Myocyte (in vitro differentiated cells): ENCODE data around the gene ZSCAN4. TPM values are rescaled to one million over a fixed set of nuclear protein-coding genes. Genes with fewer than 3 reads are reported as not detected.

Experiments used
- DNase-seq: peaks from one replicate; pipeline ENCODE4 v3.0.0-alpha.2; 2012; ENCODE audit warnings: low read depth
- total RNA-seq: library from RNA; depleted of rRNA; stranded (reverse); fragments of >200 nt; gene quantifications from 2 replicates; pipeline ENCODE4 v1.2.3, GENCODE V29; 2014

The ZSCAN4 gene
- total RNA-seq, 1 donor from 2014 or later = 0.67 TPM

- DNase-seq = peak; percentile 78
Measured at GRCh38 chr19:57675881-57676280, 7.1 kb downstream of the ZSCAN4 start.

GRCh38 chr19:57682226-57682766, 13.6 kb downstream of the ZSCAN4 start:
- DNase-seq = no peak

- no peak for DNase-seq
Measured at GRCh38 chr19:57686727-57687126, 18.0 kb downstream of the ZSCAN4 start.

GRCh38 chr19:57687363-57688010, 18.8 kb downstream of the ZSCAN4 start:
- DNase-seq = no peak

- DNase-seq = no peak
Measured at GRCh38 chr19:57688011-57688763, 19.5 kb downstream of the ZSCAN4 start.

GRCh38 chr19:57689750-57690149, 21.0 kb downstream of the ZSCAN4 start:
- DNase-seq = no peak

GRCh38 chr19:57701625-57702024, 32.9 kb downstream of the ZSCAN4 start:
- DNase-seq = no peak

- DNase-seq = no peak
Measured at GRCh38 chr19:57706346-57706745, 37.6 kb downstream of the ZSCAN4 start.

- peak; percentile 55 for DNase-seq
Measured at GRCh38 chr19:57708641-57709361, 40.1 kb downstream of the ZSCAN4 start, which contains the start of gene ZNF154. ZNF154 (minus strand) TSS chr19:57709204; CDS start chr19:57708971, 233 bp downstream.

GRCh38 chr19:57709616-57710015, 40.9 kb downstream of the ZSCAN4 start:
- DNase-seq = no peak

GRCh38 chr19:57712222-57712621, 43.5 kb downstream of the ZSCAN4 start:
- no peak for DNase-seq

- no peak for DNase-seq
Measured at GRCh38 chr19:57719424-57719823, 50.7 kb downstream of the ZSCAN4 start.

- no peak for DNase-seq
Measured at GRCh38 chr19:57719901-57720519, 51.3 kb downstream of the ZSCAN4 start.

- no peak for DNase-seq
Measured at GRCh38 chr19:57720878-57721277, 52.1 kb downstream of the ZSCAN4 start.

Other genes starting within 250 kb of the ZSCAN4 start
- 3.4 and 5.4 TPM in 2 replicates for gene ZNF749, start 233.6 kb upstream of the ZSCAN4 start, total RNA-seq
- 0.36 and 1.0 TPM in 2 replicates for gene VN1R1, start 211.8 kb upstream of the ZSCAN4 start, total RNA-seq
- gene ZNF772, start 191.4 kb upstream of the ZSCAN4 start, total RNA-seq = 22.8 and 33.6 TPM in 2 replicates
- gene ZNF419, start 181.2 kb upstream of the ZSCAN4 start, total RNA-seq = 12.3 and 14.0 TPM in 2 replicates
- gene ZNF773, start 169.0 kb upstream of the ZSCAN4 start, total RNA-seq = 16.2 and 17.8 TPM in 2 replicates
- gene ZNF549, start 141.6 kb upstream of the ZSCAN4 start, total RNA-seq = 4.8 and 5.8 TPM in 2 replicates
- gene ZNF550, start 109.1 kb upstream of the ZSCAN4 start, total RNA-seq = 9.9 and 10.7 TPM in 2 replicates
- gene ZNF416, start 90.0 kb upstream of the ZSCAN4 start, total RNA-seq = 5.0 and 7.0 TPM in 2 replicates
- 1.8 and 3.9 TPM in 2 replicates for gene ZIK1, start 84.8 kb upstream of the ZSCAN4 start, total RNA-seq
- 6.1 and 9.0 TPM in 2 replicates for gene ZNF530, start 69.0 kb upstream of the ZSCAN4 start, total RNA-seq
- gene ZNF134, start 54.7 kb upstream of the ZSCAN4 start, total RNA-seq = 27.0 and 28.0 TPM in 2 replicates
- gene ZNF211, start 35.8 kb upstream of the ZSCAN4 start, total RNA-seq = 14.7 and 17.2 TPM in 2 replicates
- gene ZNF551, start 13.0 kb downstream of the ZSCAN4 start, total RNA-seq = 4.4 and 5.7 TPM in 2 replicates
- gene ZNF154, start 40.3 kb downstream of the ZSCAN4 start, total RNA-seq = 1.4 and 2.0 TPM in 2 replicates
- 4.3 and 7.0 TPM in 2 replicates for gene ZNF671, start 58.7 kb downstream of the ZSCAN4 start, total RNA-seq
- 15.0 and 15.4 TPM in 2 replicates for gene ZNF776, start 77.9 kb downstream of the ZSCAN4 start, total RNA-seq
- 18.8 and 20.5 TPM in 2 replicates for gene ZNF586, start 100.7 kb downstream of the ZSCAN4 start, total RNA-seq
- 2.0 and 2.5 TPM in 2 replicates for gene ZNF552, start 146.0 kb downstream of the ZSCAN4 start, total RNA-seq
- gene ZNF587B, start 161.4 kb downstream of the ZSCAN4 start, total RNA-seq = 4.8 and 5.7 TPM in 2 replicates
- 13.5 and 13.8 TPM in 2 replicates for gene ZNF587, start 180.9 kb downstream of the ZSCAN4 start, total RNA-seq
- gene ZNF814, start 220.1 kb downstream of the ZSCAN4 start, total RNA-seq = 3.1 and 7.2 TPM in 2 replicates
- 8.1 and 10.9 TPM in 2 replicates for gene ZNF417, start 247.7 kb downstream of the ZSCAN4 start, total RNA-seq